CD4-positive, alpha-beta T cell treated with Interleukin-1 beta for 1 hour (primary cell): ENCODE measurements around the gene PHF21A.
A peak's percentile ranks its signal among the peaks of the same experiment; 100 is the strongest.
"Not testable (repeated sequence)": the region's sequence is repeated elsewhere in the genome, so short reads cannot be mapped to it uniquely, and the experiment has no call there.

Source experiments
- DNase-seq, 2 donors: peaks; one replicate each; pipeline ENCODE4 v3.0.0-alpha.2; 2020 to 2022

The PHF21A gene

GRCh38 chr11:45981826-45982225 is 139.4 kb downstream of the PHF21A start:
- not testable (repeated sequence) for DNase-seq

- DNase-seq, result no peak
Observed at GRCh38 chr11:45974806-45975205, 146.4 kb downstream of the PHF21A start.

DNA sequence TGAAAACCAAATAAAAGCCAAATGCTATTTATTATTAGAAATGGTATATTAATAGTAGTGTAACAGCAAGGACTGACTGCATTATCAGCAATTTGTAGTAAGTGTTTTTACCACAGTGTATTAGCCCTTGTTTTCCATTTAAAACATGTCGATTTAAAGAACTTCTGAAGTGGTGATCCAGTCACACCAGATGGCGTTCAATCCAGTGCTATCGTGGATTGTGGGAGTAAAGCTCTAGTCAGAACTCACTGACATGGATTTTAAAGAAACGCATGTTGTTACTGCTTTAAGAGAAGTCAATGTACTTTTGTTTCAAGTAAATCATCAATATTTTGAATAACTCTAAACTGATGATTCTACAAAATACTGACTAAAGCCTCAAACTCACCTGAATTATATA is 147.7 kb downstream of the PHF21A start:
- no peak for DNase-seq

GRCh38 chr11:45968901-45969300 is 152.4 kb downstream of the PHF21A start:
- no peak for DNase-seq

- no peak for DNase-seq
Observed at GRCh38 chr11:45967506-45967905, 153.7 kb downstream of the PHF21A start.

GRCh38 chr11:45964911-45965389 is 156.3 kb downstream of the PHF21A start:
- peak; percentile 65 to 74 for DNase-seq

DNA sequence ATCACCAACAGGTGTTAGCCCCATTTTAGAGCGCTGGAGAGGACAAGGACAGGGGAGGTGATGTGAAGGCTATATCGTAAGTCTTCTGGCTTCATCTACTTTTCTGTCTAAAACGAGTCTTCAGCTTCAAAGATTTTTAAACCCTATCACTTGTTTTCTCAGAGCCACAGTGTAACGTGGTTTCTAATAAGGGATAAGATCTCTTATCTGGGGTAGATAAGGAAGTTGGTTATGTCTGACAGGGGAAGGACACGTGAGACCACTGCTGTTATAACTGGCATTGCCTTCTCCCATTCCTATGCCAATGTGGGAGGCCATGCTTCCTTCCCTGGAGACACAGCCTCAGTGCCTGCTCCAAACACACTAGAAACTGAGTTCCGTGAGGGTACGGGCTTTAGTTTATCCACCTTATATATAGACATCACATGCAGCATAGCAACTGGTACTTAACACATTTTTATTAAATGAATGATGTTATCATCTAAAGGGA is 159.5 kb downstream of the PHF21A start:
- DNase-seq, result no peak

DNA sequence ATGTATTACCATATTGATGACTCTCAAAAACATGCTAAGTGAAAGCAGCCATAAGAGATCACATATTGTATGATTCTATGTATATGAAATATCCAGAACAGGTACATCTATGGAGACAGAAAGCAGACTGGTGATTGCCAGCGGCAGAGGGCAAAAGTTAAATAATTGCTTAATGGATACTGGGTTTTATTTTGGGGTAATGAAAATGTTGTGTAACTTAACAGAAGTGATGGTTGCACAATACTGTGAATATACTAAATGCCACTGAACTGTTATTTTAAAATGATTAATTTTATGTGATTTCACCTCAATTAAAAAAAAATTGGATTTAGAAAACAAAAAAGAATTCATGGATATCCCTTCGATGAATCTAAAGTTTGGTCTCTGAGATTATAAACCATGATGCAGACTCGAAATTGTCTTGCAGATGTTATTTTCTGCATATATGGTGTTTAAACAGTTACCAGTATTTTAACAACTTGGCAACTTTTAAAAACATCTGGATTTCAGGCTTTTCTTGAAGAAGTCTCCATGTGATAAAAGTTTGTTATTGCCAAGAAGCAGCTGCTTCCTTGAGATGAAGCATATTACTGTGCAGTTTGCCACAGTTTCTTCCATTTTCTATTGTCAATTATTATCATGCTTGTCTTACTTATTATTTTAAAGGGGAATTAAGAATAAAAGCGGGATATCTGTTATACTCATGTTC is 160.7 kb downstream of the PHF21A start:
- DNase-seq, result no peak

- no peak for DNase-seq
Observed at GRCh38 chr11:45959851-45960250, 161.4 kb downstream of the PHF21A start.

GRCh38 chr11:45949992-45950407 is 171.3 kb downstream of the PHF21A start:
- no peak for DNase-seq

- no peak for DNase-seq
Observed at GRCh38 chr11:45948356-45948755, 172.9 kb downstream of the PHF21A start.

- no peak for DNase-seq
Observed at GRCh38 chr11:45947885-45948284, 173.4 kb downstream of the PHF21A start.

GRCh38 chr11:45945397-45945999 is 175.8 kb downstream of the PHF21A start:
- no peak for DNase-seq

DNA sequence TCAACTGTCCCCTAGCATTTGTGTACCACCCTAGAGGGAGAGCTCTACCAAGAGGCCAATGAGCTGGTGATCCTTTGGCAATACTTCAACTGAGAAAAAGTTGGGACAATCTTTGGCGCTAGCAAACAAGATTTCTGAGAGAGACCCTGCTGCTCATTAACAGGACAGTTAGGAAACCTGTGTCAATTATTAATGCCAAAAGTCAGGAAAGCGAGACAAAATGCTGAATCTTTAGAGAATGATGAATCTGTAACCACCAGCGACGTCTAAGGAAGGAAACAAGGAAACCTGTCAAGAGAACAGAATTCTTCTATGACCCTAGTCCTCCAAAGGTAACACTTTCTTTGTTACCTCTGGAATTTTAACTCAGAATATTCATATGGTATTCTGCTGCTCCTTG is 178.9 kb downstream of the PHF21A start:
- DNase-seq, result no peak

DNA sequence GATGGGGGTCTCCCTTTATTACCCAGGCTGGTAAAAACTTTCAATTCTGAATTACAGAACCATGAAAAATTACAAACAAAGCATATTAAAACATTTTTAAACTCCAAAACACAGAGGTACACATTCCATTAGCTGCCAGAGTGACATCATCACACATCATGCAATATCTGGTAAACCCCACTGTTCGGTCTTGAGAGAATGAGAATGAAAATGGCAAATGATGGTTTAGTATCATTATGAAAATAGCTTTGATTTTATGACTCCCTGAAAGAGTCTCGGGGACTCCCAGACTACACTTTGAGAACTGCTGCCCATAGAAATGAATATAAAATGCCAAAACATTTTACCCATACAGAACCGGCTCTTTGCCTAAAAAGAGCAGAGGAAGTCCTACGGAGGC is 180.0 kb downstream of the PHF21A start:
- no peak for DNase-seq

DNA sequence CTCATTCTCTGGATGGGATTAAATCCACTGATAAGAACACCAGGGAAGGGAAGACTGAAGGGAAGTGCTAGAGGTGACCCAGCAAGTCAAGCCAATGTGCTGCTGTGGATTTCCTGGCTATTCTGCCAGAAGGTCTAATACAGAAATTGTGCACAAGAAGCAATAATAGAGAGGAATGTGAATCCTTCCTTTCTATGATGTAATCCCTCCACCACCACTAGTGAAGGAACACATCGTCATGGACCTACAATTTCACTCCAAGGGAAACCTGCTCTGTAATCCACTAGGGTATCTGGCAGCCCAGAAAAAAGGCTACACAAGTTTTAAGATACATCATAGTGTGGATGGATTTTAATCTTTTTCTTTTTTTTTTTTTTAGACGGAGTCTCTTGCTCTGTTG is 181.4 kb downstream of the PHF21A start:
- DNase-seq, result no peak

GRCh38 chr11:45937916-45938315 is 183.3 kb downstream of the PHF21A start:
- DNase-seq, result no peak

GRCh38 chr11:45936511-45937054 is 184.7 kb downstream of the PHF21A start:
- DNase-seq, result no peak

GRCh38 chr11:45935349-45936064 is 185.7 kb downstream of the PHF21A start:
- no peak for DNase-seq

- DNase-seq, result no peak
Observed at GRCh38 chr11:45934580-45935318, 186.5 kb downstream of the PHF21A start.

- DNase-seq, result no peak
Observed at GRCh38 chr11:45933846-45934579, 187.2 kb downstream of the PHF21A start.
